GM13977 (cell line): Measurements from ENCODE around the gene BTBD2.
A peak's percentile ranks its signal among the peaks of the same experiment; 100 is the strongest.
"Not testable (repeated sequence)": the region's sequence is repeated elsewhere in the genome, so short reads cannot be mapped to it uniquely, and the experiment has no call there.

Source experiments
- DNase-seq: peaks from one replicate; pipeline ENCODE4 v3.0.0; 2012; ENCODE audit warnings: low spot score
- CTCF ChIP-seq: IDR thresholded peaks from 2 replicates; pipeline ENCODE4 v1.5.1; 2012; ENCODE audit warnings: mild to moderate bottlenecking, control low read depth; ENCODE audit not compliant: insufficient read depth; ENCODE audit errors: extremely low read depth, missing control alignments
- in situ Hi-C: fragments of 300-500 bp; cut with MboI; formaldehyde crosslinking; loops from one replicate; pipeline ENCODE4 v1.12.0; 2022; ENCODE audit warnings: low sequenced_read_pairs, low pct_unique_long_range_greater_than_20kb, mixed read lengths, inconsistent platforms; ENCODE audit not compliant: unreplicated experiment

The BTBD2 gene

GRCh38 chr19:2039089-2039958 lies 23.8 kb upstream of the BTBD2 start:
- in situ Hi-C loops: no loop called here
- no peak for TF ChIP-seq CTCF
- no peak for DNase-seq

- in situ Hi-C loops: no loop called here
- DNase-seq: no peak
- TF ChIP-seq CTCF: no peak
Measured at GRCh38 chr19:2038284-2039088, 23.0 kb upstream of the BTBD2 start.

- no peak for TF ChIP-seq CTCF
- no peak for DNase-seq
- in situ Hi-C loops: no loop called here
Measured at GRCh38 chr19:2037651-2038255, 22.2 kb upstream of the BTBD2 start.

- in situ Hi-C loops: no loop called here
- TF ChIP-seq CTCF: no peak
- DNase-seq: no peak
Measured at GRCh38 chr19:2036424-2036823, 20.9 kb upstream of the BTBD2 start.

GRCh38 chr19:2035590-2035991 lies 20.1 kb upstream of the BTBD2 start:
- in situ Hi-C loops: no loop called here
- DNase-seq: no peak
- no peak for TF ChIP-seq CTCF

- DNase-seq: peak; percentile 79
- in situ Hi-C loops: no loop called here
- TF ChIP-seq CTCF: no peak
Measured at GRCh38 chr19:2034729-2035589, 19.4 kb upstream of the BTBD2 start.

GRCh38 chr19:2034253-2034652 lies 18.7 kb upstream of the BTBD2 start:
- DNase-seq, in situ Hi-C loops: not testable (repeated sequence)
